Hematopoietic multipotent progenitor cell (in vitro differentiated cells): Measurements from ENCODE around the gene UBR4. TPM values are rescaled to one million over a fixed set of nuclear protein-coding genes. Genes with fewer than 3 reads are reported as not detected.

Source experiments
- DNase-seq, 3 donors: peaks; one replicate each; pipeline ENCODE4 v3.0.0-alpha.2; 2011 to 2015; ENCODE audit warnings: low read depth in 2 of 3, low spot score in 2 of 3
- total RNA-seq: library from RNA; depleted of rRNA; stranded (reverse); fragments of >200 nt; gene quantifications from one replicate; pipeline ENCODE4 v1.2.3, GENCODE V29; 2012

The UBR4 gene
- total RNA-seq, 1 donor, result 139 TPM

DNA sequence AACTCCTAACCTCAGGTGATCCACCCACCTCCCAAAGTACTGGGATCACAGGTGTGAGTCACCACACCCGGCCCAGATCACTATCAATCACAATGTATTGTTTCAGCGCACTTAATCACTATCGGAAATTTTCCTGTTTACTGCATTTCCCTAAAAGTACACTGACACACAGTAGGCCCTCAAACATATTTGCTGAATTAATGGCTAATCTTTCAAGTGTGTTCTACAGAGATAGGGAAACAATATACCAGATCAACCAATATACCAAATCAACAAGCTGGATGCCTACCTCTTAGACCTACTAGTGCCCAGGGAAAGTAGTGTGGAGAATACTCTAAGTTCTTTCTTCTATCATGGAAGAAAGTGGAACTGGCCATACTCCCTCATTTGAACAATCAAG is 17.1 kb downstream of the UBR4 start:
- DNase-seq, result no peak

DNA sequence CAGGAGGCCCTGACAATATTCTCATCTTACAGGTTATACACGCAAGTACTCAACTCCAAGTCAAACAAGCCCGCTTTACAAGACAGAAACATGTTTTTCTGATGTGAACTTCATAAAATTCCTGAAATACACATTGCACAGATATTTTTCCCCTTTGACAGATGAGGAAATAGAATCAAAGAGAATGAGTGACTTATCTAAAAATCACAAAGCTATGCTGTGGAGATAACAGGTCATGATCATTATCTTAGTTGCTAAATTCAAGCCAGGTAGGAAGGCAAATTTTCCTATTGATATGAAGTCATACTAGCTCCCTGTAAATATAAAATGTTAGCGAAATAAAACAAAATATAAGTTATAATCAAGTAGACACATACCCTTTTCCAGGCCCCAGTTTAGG is 18.3 kb downstream of the UBR4 start:
- no peak for DNase-seq

DNA sequence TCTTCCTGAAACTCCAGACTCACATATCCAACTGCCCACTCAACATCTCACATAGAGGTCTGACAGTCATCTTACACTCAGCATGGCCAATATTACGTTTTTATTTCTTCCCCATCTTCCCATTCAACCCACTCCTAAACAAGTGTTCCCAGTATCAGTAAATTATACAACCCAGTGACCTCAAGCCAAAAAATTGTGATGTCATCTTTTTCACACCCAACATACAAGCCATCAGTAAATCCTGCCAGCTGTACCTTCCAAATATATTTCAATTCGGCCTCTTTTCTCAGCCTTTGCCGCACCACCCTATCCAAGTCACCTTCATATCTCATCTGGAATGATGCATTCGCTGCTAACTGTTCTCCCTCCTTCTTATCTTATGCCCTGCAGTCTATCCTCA is 19.6 kb downstream of the UBR4 start:
- no peak for DNase-seq

DNA sequence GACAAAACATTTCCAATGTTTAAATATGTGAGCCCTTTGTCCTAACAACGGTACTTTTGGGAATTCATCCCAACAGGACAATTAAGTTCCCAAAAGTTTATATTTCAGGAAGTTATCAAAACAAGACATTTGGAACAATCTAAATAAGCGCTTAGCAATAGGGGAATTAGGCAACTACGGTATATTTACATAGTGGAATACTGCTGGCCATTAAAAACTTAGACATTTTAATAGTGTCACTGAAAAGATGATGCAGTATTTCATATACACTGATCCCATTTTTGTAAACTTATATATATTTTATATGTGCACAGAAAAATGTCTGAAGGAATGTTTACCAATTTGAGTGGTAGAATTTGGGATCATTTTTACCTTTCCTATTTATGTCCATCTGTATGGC is 20.8 kb downstream of the UBR4 start:
- no peak for DNase-seq

DNA sequence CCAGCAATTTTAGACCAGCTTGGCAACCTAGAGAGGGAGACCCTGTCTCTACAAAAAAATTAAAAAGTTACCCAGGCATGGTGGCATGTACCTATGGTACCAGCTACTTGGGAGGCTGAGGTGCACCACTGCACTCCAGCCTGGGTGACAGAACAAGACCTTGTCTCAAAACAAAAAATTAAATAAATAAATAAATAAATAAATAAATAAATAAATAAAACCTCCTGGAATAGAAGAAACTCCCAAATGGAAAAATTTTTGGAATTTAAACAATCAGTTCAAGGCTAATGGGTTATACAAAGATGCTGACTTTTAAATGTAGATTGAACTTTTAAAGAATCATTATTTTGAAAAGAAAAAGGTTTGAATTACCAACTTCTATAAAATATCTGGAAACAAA is 22.2 kb downstream of the UBR4 start:
- no peak for DNase-seq

DNA sequence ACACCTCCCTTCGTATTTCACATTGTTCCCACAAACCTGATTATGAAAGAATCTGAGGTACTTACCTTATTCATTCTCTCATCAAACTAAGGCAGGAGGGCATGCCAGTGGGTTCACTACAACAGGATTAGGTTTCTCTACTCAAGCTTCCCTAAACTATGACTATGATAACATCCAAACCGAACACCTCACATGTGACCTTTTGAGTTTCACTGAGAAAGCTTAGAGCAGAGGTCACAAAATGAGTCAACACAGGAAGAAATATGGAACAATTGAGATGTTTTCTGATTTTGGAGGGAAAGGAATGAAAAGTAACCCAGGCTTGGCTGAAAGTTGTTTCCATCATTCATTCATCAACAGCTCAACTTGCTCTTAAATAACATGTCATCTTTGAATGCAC is 24.1 kb downstream of the UBR4 start:
- DNase-seq, result no peak

DNA sequence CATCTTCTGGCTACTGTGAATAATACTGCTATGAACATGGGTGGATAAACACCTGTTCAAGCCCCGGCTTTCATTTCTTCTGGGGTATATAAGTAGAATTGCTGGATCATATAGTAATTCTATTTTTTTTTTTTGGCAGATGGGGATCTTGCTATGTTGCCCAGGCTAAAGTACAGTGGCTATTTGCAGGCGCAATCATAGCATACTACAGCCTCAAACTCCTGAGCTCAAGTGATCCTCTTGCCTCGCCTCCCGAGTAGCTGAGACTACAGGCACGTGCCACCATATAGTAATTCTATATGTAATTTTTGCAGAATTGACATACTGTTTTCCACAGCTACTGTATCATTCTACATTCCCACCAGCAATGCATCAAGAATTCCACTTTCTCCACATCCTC is 27.8 kb downstream of the UBR4 start:
- no peak for DNase-seq

DNA sequence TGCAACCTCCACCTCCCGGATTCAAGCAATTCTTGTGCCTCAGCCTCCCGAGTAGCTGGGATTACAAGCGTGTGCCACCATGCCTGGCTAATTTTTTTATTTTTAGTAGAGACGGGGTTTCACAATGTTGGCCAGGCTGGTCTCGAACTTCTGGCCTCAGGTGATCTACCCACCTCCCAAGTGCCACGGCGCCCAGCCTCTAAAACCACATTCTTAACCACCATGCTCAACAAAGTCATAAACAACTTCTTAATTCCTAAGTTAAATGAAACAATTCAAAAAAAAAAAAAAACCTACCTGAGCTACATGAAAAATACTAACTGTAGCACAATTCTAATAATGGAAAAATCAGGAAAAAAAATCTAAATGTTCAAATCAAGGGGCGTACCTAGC is 29.8 kb downstream of the UBR4 start:
- peak in 1 of 3 donors; percentile 39 for DNase-seq

DNA sequence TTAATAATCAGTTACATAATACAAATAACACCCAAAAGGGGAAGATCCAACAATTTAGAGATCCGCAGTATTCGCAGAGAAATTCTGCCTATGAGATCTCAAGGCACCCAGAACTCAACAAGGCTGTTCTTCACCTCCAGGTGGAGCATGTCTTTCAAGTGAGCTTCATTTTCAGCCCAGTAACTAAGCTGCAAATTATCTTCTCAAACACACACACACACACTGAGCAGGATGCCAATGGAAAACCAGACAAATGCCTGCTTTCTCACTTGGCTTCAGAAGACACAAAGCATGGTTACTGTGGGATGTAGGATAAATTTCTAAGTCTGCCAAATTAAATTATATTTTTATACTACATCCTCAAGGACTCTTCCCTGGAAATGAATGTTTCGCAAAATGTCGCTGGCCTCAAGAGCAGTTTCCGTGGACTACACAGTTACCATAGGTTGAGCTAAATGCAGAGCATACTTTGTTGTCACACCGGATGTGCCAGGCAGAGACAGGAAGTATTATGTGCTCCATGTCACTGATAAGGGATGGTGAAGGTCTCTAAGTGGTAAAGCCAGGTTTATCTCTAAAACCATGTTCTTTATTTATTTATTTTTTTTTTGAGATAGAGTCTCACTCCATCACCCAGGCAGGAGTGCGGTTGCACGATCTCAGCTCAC is 30.3 kb downstream of the UBR4 start:
- DNase-seq, result peak in 2 of 3 donors; percentile 83 to 95

DNA sequence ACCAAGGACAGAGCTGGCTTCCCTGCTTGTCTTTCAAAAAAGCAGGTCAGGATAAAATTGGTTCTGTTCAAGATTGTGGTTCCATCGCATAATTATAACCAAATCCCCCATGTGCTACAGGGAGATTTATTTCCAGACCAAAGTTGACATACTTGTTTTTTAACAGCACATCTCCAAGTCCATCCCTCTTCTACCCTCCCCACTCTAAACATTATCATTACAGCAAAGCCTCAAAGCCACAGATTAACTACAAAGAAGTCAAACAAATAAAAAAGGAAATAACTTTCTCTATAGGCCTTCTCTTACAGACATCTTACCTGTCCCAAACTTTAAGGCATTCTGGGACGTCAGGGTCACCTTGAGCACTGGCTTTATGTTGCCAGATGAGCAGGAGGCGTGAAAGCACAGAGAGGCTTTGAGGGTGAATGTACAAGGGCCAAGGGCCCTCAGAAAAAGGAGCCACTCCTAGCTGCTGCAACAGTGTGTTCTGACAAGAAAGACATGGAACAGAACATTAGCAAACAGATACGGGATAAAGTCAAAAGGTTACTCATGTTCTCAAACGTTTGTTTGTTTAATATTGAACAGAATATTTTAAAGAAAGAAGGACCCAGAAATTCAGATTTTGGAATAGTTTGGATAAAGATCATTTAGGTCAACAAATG is 31.2 kb downstream of the UBR4 start:
- DNase-seq, result no peak

DNA sequence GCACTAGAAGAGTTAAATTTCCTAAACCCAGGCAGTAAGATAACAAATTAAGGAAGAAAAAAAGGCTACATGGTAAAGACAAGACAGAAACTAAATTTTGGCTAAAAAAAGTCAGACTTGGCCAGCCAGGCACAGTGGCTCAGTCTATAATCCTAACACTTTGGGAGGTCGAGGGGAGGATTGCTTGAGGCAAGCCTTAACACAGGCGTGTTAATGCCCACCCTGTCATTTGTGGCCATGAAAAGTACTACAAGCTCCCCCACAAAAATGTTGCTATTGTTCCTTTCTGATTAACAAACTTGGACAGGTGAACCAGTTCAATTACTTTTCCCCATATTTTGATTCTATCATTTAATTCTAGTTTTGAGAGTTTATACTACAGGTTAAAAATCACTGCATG is 32.3 kb downstream of the UBR4 start:
- DNase-seq, result no peak

DNA sequence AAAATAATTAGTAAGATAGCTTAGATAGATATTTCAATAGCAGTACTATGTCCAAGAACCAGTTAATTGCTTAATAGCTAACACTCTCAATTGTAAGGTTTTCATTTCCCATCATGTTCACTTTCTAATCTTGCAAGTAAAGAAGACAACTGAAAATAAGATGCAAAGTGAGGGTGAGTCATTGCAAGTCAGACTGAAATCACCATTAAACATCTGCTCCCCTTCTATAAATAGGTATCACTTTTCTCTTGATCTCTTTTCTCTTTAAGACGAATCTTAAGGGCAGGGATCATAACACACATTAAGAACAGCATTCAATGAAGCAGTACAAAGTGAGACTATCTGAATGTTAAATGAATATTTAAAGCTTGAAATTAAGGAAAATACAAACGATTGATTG is 40.4 kb downstream of the UBR4 start:
- no peak for DNase-seq

DNA sequence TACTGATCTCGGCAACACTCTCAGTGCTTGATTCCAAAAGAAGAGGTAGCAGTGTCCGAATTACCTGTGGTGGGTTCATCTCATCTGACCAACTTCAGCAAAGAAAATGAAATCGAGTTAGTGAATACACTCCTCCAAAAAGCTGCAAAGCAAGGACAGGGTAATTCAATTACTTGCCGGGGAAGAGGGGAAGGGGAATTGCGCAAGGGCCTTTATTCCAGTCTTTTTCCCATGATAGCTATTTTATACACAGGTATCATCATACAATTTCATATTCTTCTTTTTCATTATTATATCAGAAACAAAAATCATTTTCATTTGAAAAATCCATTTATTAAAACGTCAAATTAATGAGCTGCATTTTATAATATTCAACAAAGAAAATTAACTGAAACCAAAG is 42.9 kb downstream of the UBR4 start:
- DNase-seq, result no peak

DNA sequence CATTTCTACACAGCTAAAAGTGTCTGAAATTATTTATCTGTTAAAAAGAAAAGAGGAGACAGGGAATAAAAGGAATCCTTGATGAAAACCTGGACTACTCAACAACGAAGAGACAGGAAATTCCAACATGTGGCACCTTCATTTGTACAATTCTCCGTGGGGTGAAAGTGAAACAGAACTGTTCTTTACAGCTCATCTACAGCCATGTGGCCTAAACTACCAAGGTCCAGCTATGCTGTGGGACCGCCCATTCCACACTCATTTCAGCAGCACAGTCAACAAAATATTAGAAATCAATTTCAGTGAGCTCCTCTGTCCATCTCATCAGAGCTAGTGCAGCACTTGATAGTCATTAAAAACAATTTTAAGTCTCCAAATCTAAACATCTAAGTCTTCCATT is 44.0 kb downstream of the UBR4 start:
- DNase-seq, result no peak

DNA sequence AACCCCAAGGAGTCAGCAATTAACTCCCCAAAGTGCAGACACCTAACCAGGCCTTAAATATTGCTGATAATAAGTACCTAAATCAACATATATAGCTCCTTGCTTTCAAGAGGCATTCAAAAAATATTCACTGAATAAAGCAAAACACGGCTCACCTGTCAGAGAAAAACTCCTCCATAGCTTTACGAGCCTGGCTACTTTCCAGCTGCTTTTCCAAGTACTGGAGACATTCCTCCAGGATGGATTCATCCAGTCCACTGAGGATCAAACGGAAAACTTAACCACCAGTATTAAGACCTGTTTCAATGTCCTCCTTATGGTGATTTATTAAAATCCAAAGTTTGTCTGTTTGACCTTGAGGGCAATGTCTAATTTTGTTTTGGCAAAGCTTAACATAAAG is 44.6 kb downstream of the UBR4 start:
- no peak for DNase-seq

DNA sequence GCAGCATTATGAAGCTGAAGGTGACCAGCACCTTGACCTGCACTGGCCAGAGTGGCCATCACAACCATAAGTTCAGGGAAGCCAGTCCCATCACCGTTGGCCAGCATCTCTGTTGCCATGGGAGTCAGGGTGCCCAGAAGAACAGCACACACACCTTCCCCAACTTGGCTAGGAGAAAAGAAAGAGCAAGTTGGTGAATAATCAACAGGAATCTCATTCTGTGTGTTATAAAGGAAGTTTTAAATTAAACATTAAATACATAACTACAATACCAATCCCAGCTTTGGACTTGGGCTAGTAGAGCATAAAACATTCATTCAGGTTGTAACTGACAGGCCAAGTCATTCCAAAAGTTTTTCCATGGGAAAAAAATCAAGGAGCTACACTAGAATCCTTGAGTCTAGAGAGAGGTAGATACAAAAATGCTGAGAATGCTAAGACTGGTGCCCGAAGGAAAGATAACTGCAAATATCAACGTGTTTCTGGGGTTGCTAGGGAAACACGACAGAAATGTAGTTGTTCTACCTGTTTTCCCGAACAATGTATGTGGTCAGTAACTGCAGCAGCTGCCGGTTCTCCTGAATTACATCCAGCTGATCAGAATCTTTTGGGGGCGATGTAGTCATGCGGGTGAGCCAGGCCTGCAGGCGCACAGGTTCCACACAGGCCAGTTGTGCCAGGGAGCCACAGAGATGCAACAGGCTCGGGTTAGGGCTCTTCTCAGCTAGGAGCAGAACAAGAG is 45.6 kb downstream of the UBR4 start:
- no peak for DNase-seq

DNA sequence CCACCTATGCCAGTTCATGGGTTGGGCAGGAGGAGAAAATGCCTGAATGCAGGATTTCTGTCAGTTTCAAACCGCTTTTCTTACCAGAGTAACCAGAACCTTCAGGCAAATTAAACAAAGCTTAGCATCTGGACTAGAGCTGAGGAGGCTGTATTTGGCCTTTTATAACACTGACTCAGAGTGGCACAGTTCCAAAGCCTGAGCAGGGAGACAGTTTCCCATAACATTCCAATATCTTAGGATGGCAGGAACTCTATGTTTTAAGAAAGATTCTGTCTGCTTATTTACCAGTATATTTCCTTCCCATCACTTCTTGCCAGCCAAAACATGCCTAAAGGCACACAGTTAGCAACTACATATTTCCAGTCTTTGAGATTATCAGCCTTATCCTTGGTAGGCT is 46.8 kb downstream of the UBR4 start:
- no peak for DNase-seq

DNA sequence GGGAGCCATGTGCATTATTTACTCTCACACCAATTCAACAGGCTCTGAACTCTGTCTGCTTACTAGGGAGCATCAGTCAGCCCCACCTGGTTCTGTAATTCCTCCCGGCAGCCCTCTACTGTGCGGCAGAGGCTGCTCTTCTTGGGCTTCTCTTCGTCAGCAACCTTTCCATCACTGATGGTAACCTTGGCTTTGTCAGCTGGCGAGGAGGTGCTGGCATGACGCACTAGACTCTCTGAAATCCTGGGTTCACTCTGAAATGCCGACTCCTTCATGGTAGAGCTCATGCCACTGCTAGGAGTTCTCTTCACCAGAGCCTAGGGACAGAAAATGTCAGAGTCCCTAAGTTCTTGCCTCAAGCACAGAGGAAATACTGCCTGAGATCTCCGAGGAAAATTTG is 49.2 kb downstream of the UBR4 start:
- DNase-seq, result no peak

DNA sequence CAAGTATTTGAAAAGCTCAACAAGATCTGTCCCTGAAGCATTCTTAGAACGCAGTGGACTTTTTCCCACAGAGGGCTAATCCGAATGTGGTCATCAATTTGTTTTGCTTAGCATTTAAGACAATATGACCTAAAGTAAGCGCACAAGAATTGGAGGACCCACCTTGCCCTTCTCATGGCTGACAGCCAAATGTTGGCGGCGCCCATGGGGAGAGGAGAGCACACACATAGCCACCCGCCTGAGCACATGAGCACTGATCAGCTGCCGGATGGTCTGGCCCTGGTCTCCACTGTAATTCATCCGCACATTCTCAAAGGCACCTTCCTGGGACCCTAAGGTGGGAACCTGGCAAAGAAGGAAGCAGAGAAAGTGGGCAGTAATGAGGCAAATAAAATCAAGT is 52.4 kb downstream of the UBR4 start:
- DNase-seq, result no peak

DNA sequence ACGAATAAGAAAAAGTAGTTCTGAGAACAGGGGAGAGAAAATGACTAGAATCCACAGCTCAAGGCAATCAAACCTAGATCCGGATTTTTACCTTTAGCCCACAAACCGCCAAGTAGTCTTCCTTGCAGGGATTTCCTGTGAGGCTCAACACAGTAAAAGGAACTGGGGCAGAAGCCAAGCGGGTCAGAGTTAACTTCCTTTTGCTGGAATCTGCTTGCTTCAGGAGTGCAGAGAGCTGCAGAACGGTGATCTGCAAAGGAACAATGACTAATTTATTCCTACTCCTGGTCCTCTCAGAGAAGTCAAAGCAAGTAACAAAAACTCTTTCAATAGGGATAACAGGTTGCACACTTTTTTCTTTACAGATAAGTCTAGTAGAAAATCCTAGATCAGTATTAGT is 53.4 kb downstream of the UBR4 start:
- DNase-seq, result peak in 2 of 3 donors; percentile 30 to 57

DNA sequence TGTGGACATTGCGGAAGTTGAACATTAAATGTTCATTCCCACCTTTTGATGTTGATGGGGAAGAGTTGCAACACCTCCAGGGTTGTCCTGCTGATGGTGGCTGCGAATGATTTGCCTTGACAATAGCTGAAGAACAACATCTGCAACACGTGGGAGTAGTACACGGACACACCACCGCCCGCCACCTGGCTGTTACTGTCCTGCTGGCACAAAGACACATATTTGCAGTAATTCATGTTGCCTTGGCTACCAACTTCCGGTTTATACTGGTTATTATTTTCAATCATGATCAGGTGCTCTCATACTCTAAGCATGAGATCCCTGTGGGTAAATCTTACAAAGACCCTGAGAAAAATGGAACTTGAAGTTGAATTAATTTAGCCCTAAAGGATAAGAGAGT is 55.2 kb downstream of the UBR4 start:
- DNase-seq, result no peak

DNA sequence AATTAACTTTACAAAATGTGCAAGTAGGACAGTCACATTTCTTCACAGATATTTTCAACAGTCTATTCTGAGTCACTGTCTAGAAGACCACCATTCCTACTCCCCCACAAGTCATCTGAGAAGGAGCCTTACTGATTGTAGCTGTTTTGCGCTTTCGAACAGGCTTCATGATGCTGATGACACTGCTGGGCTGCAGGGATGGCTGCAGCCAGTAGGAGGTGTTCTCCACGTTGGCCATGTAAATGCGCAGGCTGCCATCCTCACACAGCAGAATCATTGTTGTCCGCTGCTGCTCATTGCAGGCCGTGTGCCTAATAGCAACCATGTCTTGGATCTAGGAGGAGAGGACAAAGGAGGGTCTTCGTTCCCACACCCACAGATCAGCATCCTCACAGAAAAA is 56.9 kb downstream of the UBR4 start:
- DNase-seq, result no peak
